ENCODE measurements around the gene PBX2.
"Not testable (repeated sequence)": the region's sequence is repeated elsewhere in the genome, so short reads cannot be mapped to it uniquely, and the experiment has no call there.

Gene PBX2

GRCh38 chr6:32213649-32214048 is 23.6 kb upstream of the PBX2 start:
- Histone ChIP-seq H3K4me3 (ENCODE audit: insufficient read length, low read depth) (no peak overlapping the region), H3K4me1 (ENCODE audit: insufficient read depth, insufficient read length) (no peaks in the 10 kb centered on the region), H3K9ac (ENCODE audit: insufficient read length, low read depth) (no peak overlapping the region), H3K27me3 (ENCODE audit: insufficient read depth, insufficient read length) (no peaks in the 10 kb centered on the region), H3K9me3 (ENCODE audit: insufficient read depth, low read length) (no peaks in the 10 kb centered on the region), H3K36me3 (ENCODE audit: insufficient read depth, insufficient read length, low read length) (no peaks in the 10 kb centered on the region)
- no peak for DNase-seq (ENCODE audit: low read depth, low spot score)
- TF ChIP-seq SUZ12 (IDR thresholded peaks at IDR 0.05; ENCODE audit: extremely low read depth, insufficient read depth, insufficient read length) = no peak
- TF ChIP-seq YY1 (IDR thresholded peaks at IDR 0.05; ENCODE audit: insufficient read depth, insufficient read length) = no peak
- no peak for TF ChIP-seq ZNF274 (IDR thresholded peaks at IDR 0.05; ENCODE audit: low read depth, low read length)

GRCh38 chr6:32212076-32212760 is 22.2 kb upstream of the PBX2 start:
- H3K4me3 ChIP-seq (ENCODE audit: insufficient read length, low read depth) = no peak overlapping the region
- TF ChIP-seq YY1 (IDR thresholded peaks at IDR 0.05; ENCODE audit: insufficient read depth, insufficient read length) (no peak), ZNF274 (IDR thresholded peaks at IDR 0.05; ENCODE audit: low read depth, low read length) (no peak)
- no peak for DNase-seq (ENCODE audit: low read depth, low spot score)
- no peaks in the 10 kb centered on the region for H3K36me3 ChIP-seq (ENCODE audit: insufficient read depth, insufficient read length, low read length)
- H3K9ac ChIP-seq (ENCODE audit: insufficient read length, low read depth) = no peak overlapping the region
- H3K4me1 ChIP-seq (ENCODE audit: insufficient read depth, insufficient read length) = no peaks in the 10 kb centered on the region
- H3K27me3 ChIP-seq (ENCODE audit: insufficient read depth, insufficient read length) = no peaks in the 10 kb centered on the region
- no peaks in the 10 kb centered on the region for H3K9me3 ChIP-seq (ENCODE audit: insufficient read depth, low read length)

GRCh38 chr6:32211432-32211831 is 21.4 kb upstream of the PBX2 start:
- not testable (repeated sequence) for H3K27me3 ChIP-seq (ENCODE audit: insufficient read depth, insufficient read length); H3K36me3 ChIP-seq (ENCODE audit: insufficient read depth, insufficient read length, low read length); DNase-seq (ENCODE audit: low read depth, low spot score); H3K4me3 ChIP-seq (ENCODE audit: insufficient read length, low read depth); H3K9ac ChIP-seq (ENCODE audit: insufficient read length, low read depth); H3K4me1 ChIP-seq (ENCODE audit: insufficient read depth, insufficient read length); H3K9me3 ChIP-seq (ENCODE audit: insufficient read depth, low read length)

GRCh38 chr6:32210191-32210601 is 20.2 kb upstream of the PBX2 start:
- TF ChIP-seq YY1 (IDR thresholded peaks at IDR 0.05; ENCODE audit: insufficient read depth, insufficient read length) = no peak
- TF ChIP-seq ZNF274 (IDR thresholded peaks at IDR 0.05; ENCODE audit: low read depth, low read length) = no peak
- no peak for TF ChIP-seq SUZ12 (IDR thresholded peaks at IDR 0.05; ENCODE audit: extremely low read depth, insufficient read depth, insufficient read length)
- Histone ChIP-seq H3K9me3 (ENCODE audit: insufficient read depth, low read length) (no peaks in the 10 kb centered on the region), H3K27me3 (ENCODE audit: insufficient read depth, insufficient read length) (no peaks in the 10 kb centered on the region), H3K4me1 (ENCODE audit: insufficient read depth, insufficient read length) (no peaks in the 10 kb centered on the region), H3K4me3 (ENCODE audit: insufficient read length, low read depth) (no peak overlapping the region), H3K36me3 (ENCODE audit: insufficient read depth, insufficient read length, low read length) (no peaks in the 10 kb centered on the region), H3K9ac (ENCODE audit: insufficient read length, low read depth) (no peak overlapping the region)
- DNase-seq (ENCODE audit: low read depth, low spot score) = no peak

- Histone ChIP-seq H3K9ac (ENCODE audit: insufficient read length, low read depth) (no peak overlapping the region), H3K4me1 (ENCODE audit: insufficient read depth, insufficient read length) (peaks cover 4% of the 10 kb centered on the region), H3K27me3 (ENCODE audit: insufficient read depth, insufficient read length) (no peaks in the 10 kb centered on the region), H3K9me3 (ENCODE audit: insufficient read depth, low read length) (no peaks in the 10 kb centered on the region), H3K4me3 (ENCODE audit: insufficient read length, low read depth) (no peak overlapping the region), H3K36me3 (ENCODE audit: insufficient read depth, insufficient read length, low read length) (no peaks in the 10 kb centered on the region)
- TF ChIP-seq ZNF274 (IDR thresholded peaks at IDR 0.05; ENCODE audit: low read depth, low read length) = no peak
- TF ChIP-seq YY1 (IDR thresholded peaks at IDR 0.05; ENCODE audit: insufficient read depth, insufficient read length) = no peak
- no peak for TF ChIP-seq SUZ12 (IDR thresholded peaks at IDR 0.05; ENCODE audit: extremely low read depth, insufficient read depth, insufficient read length)
- no peak for DNase-seq (ENCODE audit: low read depth, low spot score)
Measured at GRCh38 chr6:32208996-32209395, 19.0 kb upstream of the PBX2 start.

GRCh38 chr6:32204268-32204715 is 14.3 kb upstream of the PBX2 start:
- Histone ChIP-seq H3K4me3 (ENCODE audit: insufficient read length, low read depth) (no peak overlapping the region), H3K4me1 (ENCODE audit: insufficient read depth, insufficient read length) (peaks cover 6% of the 10 kb centered on the region), H3K27me3 (ENCODE audit: insufficient read depth, insufficient read length) (no peaks in the 10 kb centered on the region), H3K9me3 (ENCODE audit: insufficient read depth, low read length) (no peaks in the 10 kb centered on the region), H3K9ac (ENCODE audit: insufficient read length, low read depth) (no peak overlapping the region), H3K36me3 (ENCODE audit: insufficient read depth, insufficient read length, low read length) (no peaks in the 10 kb centered on the region)
- DNase-seq (ENCODE audit: low read depth, low spot score) = no peak
- TF ChIP-seq SUZ12 (IDR thresholded peaks at IDR 0.05; ENCODE audit: extremely low read depth, insufficient read depth, insufficient read length) = no peak
- no peak for TF ChIP-seq ZNF274 (IDR thresholded peaks at IDR 0.05; ENCODE audit: low read depth, low read length)
- no peak for TF ChIP-seq YY1 (IDR thresholded peaks at IDR 0.05; ENCODE audit: insufficient read depth, insufficient read length)

GRCh38 chr6:32203426-32204267 is 13.6 kb upstream of the PBX2 start:
- no peak overlapping the region for H3K9ac ChIP-seq (ENCODE audit: insufficient read length, low read depth)
- no peak overlapping the region for H3K4me3 ChIP-seq (ENCODE audit: insufficient read length, low read depth)
- H3K27me3 ChIP-seq (ENCODE audit: insufficient read depth, insufficient read length) = no peaks in the 10 kb centered on the region
- H3K36me3 ChIP-seq (ENCODE audit: insufficient read depth, insufficient read length, low read length) = no peaks in the 10 kb centered on the region
- peaks cover 6% of the 10 kb centered on the region for H3K4me1 ChIP-seq (ENCODE audit: insufficient read depth, insufficient read length)
- no peak for TF ChIP-seq SUZ12 (IDR thresholded peaks at IDR 0.05; ENCODE audit: extremely low read depth, insufficient read depth, insufficient read length)
- TF ChIP-seq YY1 (IDR thresholded peaks at IDR 0.05; ENCODE audit: insufficient read depth, insufficient read length) = no peak
- no peak for DNase-seq (ENCODE audit: low read depth, low spot score)
- no peaks in the 10 kb centered on the region for H3K9me3 ChIP-seq (ENCODE audit: insufficient read depth, low read length)
